HG02588 (cell line): ENCODE measurements around the gene MIF.
"Not testable (repeated sequence)": the region's sequence is repeated elsewhere in the genome, so short reads cannot be mapped to it uniquely, and the experiment has no call there.

Experiments
- ATAC-seq: cut with Tn5 transposase; IDR thresholded peaks from one replicate; pipeline ENCODE4 v1.9.1; 2021; ENCODE audit warnings: mild to moderate bottlenecking, moderate library complexity; ENCODE audit not compliant: unreplicated experiment

Gene MIF

DNA sequence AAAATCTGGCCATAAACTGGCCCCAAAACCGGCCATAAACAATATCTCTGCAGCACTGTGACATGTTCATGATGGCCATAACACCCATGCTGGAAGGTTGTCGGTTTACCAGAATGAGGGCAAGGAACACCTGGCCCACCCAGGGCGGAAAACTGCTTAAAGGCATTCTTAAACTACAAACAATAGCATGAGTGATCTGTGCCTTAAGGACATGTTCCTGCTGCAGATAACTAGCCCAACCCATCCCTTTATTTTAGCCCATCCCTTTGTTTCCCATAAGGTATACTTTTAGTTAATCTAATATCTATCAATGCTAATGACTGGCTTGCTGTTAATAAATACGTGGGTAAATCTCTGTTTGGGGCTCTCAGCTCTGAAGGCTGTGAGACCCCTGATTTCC lies 6.0 kb downstream of the MIF start:
- ATAC-seq, result not testable (repeated sequence)

DNA sequence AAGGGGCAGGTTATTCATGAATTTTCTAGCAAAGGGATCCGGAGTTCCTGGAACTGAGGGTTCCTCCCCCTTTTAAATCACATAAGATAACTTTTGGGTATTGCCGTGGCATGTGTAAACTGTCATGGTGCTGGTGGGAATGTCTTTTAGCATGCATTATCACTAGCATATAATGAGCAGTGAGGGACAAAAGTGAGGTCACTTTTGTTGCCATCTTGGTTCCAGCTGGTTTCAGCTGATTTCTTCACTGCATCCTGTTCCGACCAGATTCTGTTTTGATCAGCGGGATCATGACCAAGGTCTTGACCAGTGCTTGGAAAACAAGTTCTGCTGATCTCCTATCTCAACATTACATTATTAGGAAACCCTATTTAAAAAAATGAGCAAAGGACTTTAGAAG lies 7.4 kb downstream of the MIF start:
- ATAC-seq, result no peak

DNA sequence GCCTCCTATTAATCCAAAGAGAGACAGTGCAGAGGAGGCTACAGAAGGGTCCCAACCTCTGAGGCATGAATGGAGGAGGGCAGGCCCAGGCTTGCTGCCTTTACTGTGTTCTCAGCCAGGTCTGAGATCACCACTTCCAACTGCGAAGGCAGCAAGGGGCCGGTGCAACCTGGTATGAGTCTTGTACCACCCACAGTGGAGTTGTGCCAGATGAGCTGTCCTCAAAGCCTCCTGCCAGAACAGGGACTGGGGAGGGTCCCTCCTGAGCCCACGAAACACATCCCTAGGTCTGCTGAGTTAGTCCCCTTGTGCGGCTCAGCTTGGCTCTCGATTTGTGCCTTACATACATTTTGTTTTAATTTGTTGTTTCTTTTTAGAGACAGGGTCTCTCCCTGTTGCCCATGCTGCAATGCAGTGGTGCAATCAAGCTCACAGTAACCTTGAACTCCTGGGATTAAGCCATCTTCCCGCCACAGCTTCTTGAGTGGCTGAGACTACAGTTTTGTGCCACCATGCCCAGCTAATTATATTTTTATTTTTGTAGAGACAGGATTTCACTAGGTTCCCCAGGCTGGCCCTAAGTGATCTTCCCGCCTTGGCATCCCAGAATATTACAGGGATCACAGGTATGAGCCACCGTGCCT lies 9.3 kb downstream of the MIF start:
- ATAC-seq, result no peak

DNA sequence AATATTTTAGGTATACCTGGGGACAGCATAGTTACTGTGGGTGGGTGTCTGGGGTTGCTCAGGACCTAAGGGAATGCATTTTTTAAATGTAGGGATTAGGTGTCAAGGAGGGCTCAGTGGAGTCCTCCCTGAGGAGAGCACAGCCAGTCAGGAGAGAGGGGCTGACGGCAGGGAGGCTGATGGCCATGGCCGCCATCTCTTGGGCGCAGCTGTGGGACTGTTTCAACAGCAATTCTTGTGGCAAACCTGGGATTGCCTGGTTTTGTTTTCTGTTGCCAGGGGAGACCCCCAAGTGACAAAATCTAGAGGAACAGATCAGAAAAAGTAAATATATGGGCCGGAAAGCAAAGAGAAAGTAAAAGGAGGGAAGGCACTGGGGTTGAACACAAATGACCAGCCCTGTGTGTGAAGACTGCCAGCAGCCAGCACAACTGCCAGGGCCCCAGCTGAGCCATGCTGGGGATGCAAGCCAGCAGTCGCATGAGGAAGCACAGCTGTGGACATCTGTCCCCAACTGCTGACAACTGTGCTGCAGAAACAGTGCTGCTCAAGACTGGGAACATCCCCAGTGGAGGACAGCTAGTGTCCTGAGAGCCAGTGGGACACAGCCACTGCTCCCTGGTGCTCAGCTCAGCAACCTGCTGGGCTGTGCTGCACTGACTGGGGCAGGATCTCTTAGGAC lies 10.5 kb downstream of the MIF start:
- no peak for ATAC-seq

DNA sequence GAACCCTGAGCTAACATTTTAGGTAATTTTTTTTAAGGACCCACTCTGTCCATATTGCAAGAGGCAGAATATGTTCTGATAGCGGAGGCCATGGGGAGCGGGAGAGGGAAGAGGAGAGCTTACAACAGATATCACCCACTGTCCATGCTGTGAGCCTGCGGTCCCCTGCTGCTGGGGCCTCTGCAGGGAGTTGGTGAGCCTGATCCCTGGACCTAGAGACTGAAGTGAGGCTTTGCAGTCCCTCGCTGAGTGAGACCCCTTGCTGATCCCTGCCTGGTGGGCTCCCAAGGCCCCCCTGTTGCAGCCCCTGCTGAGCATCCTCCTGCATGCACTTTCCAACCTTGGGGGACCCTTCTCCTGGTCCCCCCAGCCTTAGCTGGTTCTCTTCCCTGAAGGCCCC lies 12.5 kb downstream of the MIF start:
- no peak for ATAC-seq

DNA sequence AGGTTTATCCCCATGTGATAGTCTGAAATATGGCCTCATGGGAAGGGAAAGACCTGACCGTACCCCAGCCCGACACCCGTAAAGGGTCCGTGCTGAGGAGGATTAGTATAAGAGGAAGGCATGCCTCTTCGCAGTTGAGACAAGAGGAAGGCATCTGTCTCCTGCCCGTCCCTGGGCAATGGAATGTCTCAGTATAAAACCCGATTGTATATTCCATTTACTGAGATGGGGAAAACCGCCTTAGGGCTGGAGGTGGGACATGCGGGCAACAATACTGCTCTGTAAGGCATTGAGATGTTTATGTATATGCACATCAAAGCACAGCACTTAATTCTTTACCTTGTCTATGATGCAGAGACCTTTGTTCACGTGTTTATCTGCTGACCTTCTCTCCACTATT lies 13.2 kb downstream of the MIF start:
- ATAC-seq, result not testable (repeated sequence)

DNA sequence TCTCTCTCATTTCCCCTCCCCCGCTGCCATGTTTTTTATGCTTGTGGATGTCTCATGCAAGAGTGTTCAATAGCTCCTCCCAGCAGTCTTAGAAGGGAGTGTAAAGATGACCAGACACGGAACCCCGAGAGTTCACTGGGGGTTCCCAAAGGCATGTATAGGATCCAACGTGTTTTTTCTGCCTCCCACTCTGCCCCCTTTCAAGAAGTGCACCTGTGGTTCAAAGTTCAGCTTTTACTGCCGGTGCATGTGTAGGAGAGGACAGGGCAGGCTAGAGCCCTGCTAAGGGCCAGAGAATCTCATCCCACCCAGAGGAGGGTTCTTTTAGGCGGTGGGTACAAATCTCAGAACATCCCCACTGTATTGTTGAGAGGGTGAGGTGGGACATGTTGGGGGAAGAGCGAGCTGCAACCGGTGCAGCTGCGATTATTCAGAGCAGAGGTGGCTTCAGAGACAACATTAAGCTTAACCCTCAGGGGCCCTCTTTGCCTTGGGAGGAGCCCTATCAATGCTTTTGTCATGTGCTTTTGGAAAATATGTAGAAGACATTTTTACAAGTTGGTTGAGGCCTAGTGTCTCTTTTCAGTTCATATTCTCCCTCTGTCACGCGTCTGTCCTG lies 14.5 kb downstream of the MIF start:
- ATAC-seq, result no peak

DNA sequence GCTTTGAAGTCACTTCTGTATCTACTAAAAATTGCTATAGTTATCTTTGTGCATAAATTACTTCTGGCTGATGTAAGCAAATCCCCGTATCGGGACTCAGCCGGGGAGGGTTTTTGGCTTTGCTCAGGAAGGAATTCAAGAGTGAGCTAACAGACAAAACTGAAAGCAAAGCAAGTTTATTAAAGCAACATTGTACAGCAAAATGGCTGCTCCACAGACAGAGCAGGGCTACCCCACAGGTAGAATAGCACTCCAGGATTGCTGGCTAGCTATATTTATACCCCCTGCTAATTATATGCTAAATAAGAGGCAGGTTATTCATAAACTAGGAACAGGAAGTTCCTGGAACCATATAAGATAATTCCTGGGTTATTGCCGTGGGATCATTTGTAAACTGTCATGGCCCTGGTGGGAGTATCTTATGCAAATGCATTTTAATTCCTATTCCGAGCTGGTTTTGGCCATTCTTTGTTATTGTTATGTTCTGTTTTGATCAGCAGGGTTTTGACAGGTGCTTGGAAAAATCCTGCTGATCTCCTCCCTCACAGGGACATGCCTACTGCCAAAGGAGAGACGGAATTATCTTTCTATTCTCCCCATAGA lies 15.2 kb downstream of the MIF start:
- ATAC-seq, result no peak

DNA sequence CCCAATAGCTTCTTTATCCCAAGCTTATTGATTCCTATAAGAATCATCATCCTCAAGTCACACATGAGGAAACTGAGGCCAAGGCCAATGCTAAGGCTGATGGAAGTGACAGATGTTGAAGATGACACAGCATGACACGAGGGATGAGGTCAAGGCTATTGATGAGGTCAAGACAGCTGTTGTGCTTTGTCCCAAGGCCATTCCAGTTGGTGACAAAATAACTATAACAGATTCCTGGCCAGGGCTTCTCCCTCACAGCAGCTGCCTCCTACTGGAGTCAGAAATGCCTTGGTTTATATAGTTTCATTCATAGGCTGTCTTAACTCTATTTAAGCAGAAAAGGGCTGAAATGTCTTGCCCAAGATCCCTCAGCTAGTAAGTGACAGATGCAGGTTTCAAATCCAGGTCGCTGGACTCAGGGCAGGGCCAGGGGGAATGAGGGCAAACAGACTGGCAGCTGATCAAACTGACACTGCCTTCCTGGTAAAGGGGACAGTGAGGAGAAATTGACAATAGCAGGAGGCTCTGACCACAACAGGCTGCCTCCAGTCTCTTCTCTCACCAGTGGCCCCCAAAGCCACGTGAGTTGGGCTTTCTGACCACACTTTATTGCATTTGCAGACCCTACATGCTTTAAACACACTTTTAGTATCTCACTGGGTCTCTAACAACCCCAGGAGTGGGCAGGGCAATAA lies 16.5 kb downstream of the MIF start:
- no peak for ATAC-seq

DNA sequence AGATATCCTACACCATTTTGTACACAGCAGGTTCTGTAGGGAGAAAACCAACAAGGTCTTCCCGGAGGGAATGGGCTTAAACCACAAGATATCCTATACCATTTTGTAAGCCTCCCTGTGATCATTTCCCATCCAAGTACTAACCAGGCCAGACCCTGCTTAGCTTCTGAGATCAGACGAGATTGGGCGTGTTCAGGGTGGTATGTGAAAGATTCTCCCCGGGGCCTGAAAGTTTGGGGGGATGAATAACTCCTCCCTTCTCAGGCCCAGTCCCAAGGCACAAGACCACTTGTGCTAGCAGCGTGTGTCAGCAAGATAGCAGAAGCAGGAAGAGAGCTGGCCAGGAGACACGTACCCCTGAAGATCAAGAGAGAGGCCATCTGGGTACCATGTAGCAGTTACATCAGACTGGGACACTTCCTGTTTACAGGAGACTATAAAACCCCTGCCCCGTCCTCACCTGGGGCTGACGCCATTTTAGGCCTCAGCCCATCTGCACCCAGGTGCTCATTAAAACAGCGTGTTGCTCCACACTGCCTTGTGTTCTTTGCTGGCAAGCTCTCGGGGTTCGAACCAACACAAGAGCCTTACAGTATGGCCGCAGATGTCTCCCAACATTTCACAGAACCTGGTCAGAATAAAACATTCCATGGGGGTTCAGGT lies 17.3 kb downstream of the MIF start:
- ATAC-seq, result no peak

DNA sequence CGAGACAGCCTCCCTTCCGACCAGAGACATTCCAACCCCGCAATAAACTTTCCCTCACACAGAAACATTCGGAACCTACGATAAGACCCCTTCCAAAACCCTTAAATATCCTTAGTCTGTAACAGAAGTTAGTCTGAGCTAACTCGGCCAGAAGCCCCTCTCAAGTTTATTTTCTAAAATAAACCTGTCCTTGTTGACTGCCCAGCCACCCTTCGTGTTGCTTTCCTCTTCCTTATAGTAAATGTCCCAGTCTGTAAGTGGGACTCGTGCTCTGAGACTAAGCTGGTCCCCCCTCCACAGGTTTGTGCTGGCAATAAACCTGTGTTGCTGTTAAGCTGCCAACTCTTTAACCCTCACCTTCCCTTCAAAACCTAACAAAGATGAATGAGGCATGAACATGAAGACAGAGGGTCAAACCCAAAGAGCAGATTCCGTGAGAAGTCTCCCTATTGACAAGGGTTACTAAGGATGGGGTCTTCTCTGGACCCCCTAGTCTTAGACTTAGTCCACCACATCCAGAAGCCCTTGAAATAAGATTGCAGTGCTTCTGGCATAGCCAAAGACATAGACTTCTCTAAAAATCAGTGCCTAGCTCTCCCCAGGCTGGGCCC lies 18.2 kb downstream of the MIF start:
- ATAC-seq, result no peak

DNA sequence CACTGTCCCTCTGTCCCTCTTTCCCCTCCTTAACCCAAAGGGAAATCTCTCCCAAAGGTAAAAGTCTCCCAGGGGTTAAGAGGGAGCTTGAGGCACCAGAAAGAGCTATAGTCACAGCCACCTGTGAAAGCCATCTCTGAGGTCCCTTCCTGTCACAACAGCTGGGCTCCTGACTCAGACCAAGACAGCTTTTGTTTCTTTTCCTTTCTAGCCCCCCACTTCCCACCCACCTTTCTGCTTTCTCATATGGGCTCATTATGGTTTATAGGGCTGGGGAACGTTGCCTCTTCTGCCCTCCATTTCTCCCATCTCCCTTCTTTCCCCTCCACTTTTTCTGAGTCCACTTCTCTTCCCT lies 19.1 kb downstream of the MIF start:
- peak; percentile 6 for ATAC-seq

DNA sequence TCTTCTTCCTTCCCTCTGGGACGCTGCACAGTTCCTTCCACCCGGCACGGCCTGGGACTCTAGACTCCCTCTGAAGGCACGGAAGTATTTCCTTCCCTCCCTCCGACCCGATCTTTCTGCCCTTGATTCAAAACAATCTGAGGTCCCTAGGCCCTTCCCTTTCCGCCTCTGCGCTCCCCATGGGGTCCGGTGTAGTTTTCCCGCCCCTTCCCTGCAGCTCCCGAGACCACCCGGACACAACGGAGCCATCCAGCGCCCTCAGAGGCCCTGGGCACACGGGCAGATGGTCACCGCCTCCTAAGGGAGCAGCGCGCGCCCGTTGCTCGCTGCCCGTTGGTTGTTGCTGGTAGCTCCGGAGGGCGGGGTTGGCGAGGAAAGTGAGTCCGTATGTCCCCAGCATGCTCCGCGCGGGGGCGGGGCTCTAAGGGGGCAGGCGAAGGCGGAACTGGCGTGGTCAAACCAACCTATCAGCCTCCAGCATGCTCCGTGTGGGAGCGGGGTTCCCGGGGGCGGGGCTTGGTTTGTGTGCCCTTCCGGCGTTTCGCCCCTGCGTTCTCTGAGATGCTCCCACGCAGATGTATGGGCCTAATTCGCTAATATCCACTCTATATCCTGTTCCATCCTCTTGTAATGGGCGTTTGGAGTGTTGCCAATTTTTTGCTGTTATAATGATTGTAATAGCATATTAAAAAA lies 19.6 kb downstream of the MIF start:
- ATAC-seq, result peak; percentile 94

DNA sequence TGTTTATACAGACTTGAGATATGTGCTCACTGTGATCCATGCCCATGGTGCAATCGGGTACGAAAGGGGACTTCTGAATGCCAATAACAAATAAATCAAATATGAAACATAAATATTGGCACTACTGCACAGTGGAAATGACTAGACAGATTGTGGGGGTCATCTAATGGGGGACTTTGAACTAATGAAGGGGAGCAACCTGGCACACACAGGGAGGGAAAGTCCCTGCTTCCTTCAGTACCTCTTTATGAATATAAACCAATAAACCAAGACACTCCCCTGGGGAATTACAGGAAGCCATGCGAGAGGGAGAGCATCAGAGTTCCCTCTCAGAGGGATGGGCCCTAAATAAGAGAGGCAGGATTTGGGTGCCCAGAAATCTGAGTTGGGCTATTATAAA lies 21.1 kb downstream of the MIF start:
- no peak for ATAC-seq

DNA sequence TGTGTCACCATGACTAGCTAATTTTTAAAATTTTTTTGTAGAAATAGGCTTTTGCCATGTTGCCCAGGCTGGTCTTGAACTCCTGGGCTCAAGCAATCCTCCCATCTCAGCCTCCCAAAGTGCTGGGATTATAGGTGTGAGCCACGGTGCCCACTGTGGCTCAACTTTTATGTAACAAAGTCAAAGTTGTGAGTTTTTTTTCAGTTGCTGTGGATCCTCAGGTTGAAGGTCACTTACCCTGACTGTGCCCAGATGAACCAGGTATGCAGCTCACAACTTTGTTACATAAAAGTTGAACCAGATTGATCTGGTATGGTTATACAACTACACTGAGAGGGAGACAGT lies 26.1 kb downstream of the MIF start:
- ATAC-seq, result not testable (repeated sequence)

DNA sequence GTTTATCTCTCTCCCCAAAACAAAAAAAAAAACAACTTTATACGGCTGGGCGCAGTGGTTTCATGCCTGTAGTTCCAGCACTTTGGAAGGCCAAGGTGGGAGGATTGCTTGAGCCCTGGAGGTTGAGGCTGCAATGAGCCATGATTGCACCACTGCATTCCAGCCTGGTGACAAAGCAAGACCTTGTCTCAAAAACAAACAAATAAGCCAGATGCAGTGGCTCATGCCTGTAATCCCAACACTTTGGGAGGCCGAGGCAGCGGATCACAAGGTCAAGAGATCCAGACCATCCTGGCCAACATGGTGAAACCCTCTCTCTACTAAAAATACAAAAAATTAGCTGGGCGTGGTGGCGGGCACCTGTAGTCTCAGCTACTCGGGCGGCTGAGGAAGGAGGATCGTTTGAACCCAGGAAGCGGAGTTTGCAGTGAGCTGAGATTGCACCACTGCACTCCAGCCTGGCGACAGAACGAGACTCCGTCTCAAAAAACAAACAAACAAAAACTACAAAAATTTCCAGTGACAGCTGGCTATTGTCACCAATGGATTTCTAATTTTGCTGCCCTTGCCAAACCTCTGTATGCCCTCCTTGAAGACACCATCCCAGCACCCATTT lies 27.5 kb downstream of the MIF start:
- not testable (repeated sequence) for ATAC-seq

DNA sequence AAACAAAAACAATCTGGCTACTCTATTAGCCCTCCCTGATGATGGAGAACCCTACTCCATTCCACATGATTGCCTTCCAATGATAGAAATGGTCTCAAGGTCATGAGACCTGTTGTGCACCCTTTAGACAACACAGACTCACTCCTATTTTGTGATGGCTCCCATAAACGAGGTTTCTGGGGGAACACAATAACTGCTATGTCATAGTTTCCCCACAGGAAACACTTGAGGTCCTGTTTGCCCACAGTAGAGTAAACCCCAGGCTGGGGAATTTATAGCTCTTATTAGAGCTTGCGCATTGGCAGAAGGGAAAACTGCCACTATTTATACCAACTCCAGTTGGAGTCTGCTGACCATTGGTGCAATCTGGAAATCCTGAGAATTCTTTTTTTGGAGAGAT lies 28.7 kb downstream of the MIF start:
- ATAC-seq, result no peak

DNA sequence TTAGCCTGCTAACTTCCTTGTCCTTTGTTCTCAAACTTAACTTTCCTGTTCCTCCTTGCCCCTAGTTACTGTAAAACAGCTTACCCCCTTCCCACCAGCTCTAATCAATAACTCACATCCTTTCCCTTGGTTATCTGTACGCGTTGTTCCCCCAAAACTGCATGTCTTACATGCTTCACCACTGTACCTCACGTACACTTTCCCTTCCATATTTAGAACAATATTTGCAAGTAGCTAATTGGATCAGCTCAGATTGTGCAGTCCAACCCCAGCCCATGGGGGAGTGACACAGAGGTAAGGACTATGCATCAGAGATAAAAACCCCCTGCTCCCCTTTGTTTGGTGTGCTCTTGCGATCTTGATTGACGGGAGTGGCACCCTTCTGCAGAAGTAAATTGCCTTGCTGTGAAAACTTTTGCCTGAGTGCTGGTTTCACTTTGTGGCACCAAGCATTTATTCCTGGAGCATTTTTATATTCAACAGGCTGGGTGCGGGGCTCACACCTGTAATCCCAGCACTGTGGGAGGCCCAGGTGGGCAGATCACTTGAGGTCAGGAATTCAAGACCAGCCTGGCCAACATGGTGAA lies 30.9 kb downstream of the MIF start:
- no peak for ATAC-seq

DNA sequence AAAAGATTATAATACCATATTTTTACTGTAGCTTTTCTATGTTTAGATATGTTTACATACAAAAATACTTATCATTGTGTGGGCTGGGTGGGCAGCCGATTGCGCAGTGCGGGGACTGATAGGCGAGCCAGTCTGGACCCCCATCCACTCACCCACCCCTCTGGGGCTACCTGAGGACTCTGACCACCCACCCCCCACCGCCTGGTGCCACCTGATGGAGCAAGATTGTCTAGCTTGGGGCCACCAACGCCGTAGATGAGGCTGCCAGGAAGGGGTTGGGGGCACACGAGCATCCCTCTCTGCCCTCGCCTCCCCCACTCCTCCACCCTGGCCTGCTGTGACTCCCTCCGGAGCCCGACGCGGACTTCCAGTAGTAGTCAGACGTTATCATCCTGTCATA lies 32.4 kb downstream of the MIF start:
- no peak for ATAC-seq
